Smooth muscle cell (in vitro differentiated cells): ENCODE measurements around the gene ANKRD66. TPM values are rescaled to one million over a fixed set of nuclear protein-coding genes. Genes with fewer than 3 reads are reported as not detected.

Experiments used
- DNase-seq: peaks from one replicate; lab custom pipeline; 2025; ENCODE audit not compliant: unreplicated experiment; lab: John Stamatoyannopoulos, UW
- H2AFZ ChIP-seq: fragments of 200-600 bp; sonication (generic); 2 replicates; pipeline ENCODE4 v1.6.0; 2016; ENCODE audit warnings: antibody characterized with exemption, low read depth, mild to moderate bottlenecking
- H3F3A ChIP-seq: fragments of 200-600 bp; sonication (generic); 2 replicates; pipeline ENCODE4 v1.6.0; 2017; ENCODE audit warnings: antibody characterized with exemption, low read depth
- H3K27ac ChIP-seq: fragments of 200-600 bp; sonication (generic); 2 replicates; pipeline ENCODE4 v1.5.1; 2016; ENCODE audit warnings: low read depth, mild to moderate bottlenecking
- H3K27me3 ChIP-seq: fragments of 200-600 bp; sonication (generic); 2 replicates; pipeline ENCODE4 v1.6.1; 2016; ENCODE audit warnings: low read depth, mild to moderate bottlenecking
- H3K36me3 ChIP-seq: fragments of 200-600 bp; sonication (generic); 2 replicates; pipeline ENCODE4 v1.5.1; 2016; ENCODE audit warnings: low read depth
- H3K4me1 ChIP-seq: fragments of 200-600 bp; sonication (generic); 2 replicates; pipeline ENCODE4 v1.5.1; 2016; ENCODE audit warnings: low read depth
- H3K4me2 ChIP-seq: fragments of 200-600 bp; sonication (generic); 2 replicates; pipeline ENCODE4 v1.6.0; 2016; ENCODE audit warnings: mild to moderate bottlenecking
- H3K4me3 ChIP-seq: fragments of 200-600 bp; sonication (generic); 2 replicates; pipeline ENCODE4 v1.5.1; 2016; ENCODE audit warnings: mild to moderate bottlenecking
- H3K79me2 ChIP-seq: fragments of 200-600 bp; sonication (generic); 2 replicates; pipeline ENCODE4 v1.6.0; 2016; ENCODE audit warnings: low read depth, mild to moderate bottlenecking
- H3K9ac ChIP-seq: fragments of 200-600 bp; sonication (generic); 2 replicates; pipeline ENCODE4 v1.6.0; 2016; ENCODE audit warnings: low read depth
- H3K9me3 ChIP-seq: fragments of 200-600 bp; sonication (generic); replicated peaks from 2 replicates; pipeline ENCODE4 v1.5.1; 2016; ENCODE audit warnings: low read depth
- H4K20me1 ChIP-seq: fragments of 200-600 bp; sonication (generic); 2 replicates; pipeline ENCODE4 v1.6.0; 2016; ENCODE audit warnings: low read depth
- WGBS: methylation state at CpG from one replicate; pipeline ENCODE4 v1.1.7; 2016; ENCODE audit warnings: low lambda C conversion rate; 5-methylcytosine and 5-hydroxymethylcytosine counted together
- polyA plus RNA-seq: library from polyadenylated mRNA; unstranded; fragments of >200 nt; fragmentation: Nextera tagmentation; extraction: Ambion mirVana; gene quantifications from 2 replicates; pipeline ENCODE4 v1.2.1, GENCODE V29; 2016
- total RNA-seq: library from RNA; depleted of rRNA; stranded (reverse); fragments of >200 nt; gene quantifications from 2 replicates; pipeline ENCODE4 v1.2.3, GENCODE V29; 2014
- TF ChIP-seq, protein P1 (sequence below): fragments of 200-600 bp; sonication (generic); IDR thresholded peaks from 2 replicates; pipeline ENCODE4 v1.5.1; 2017; ENCODE audit warnings: borderline replicate concordance, mild to moderate bottlenecking, antibody characterized with exemption; ENCODE audit not compliant: insufficient read depth, poor library complexity, severe bottlenecking

ANKRD66 gene
- total and polyA plus RNA-seq, 2 experiments from 2014 or later, result not detected

GRCh38 chr6:46795816-46796215 lies 49.1 kb downstream of the ANKRD66 start:
- H3K9me3 ChIP-seq, result no peaks in the 10 kb centered on the region
- no peaks in the 10 kb centered on the region for H3F3A ChIP-seq
- no peaks in the 10 kb centered on the region for H3K36me3 ChIP-seq
- H3K27ac ChIP-seq, result no peak overlapping the region
- no peaks in the 10 kb centered on the region for H4K20me1 ChIP-seq
- TF ChIP-seq, protein P1, sequence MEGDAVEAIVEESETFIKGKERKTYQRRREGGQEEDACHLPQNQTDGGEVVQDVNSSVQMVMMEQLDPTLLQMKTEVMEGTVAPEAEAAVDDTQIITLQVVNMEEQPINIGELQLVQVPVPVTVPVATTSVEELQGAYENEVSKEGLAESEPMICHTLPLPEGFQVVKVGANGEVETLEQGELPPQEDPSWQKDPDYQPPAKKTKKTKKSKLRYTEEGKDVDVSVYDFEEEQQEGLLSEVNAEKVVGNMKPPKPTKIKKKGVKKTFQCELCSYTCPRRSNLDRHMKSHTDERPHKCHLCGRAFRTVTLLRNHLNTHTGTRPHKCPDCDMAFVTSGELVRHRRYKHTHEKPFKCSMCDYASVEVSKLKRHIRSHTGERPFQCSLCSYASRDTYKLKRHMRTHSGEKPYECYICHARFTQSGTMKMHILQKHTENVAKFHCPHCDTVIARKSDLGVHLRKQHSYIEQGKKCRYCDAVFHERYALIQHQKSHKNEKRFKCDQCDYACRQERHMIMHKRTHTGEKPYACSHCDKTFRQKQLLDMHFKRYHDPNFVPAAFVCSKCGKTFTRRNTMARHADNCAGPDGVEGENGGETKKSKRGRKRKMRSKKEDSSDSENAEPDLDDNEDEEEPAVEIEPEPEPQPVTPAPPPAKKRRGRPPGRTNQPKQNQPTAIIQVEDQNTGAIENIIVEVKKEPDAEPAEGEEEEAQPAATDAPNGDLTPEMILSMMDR, result no peak
- no peaks in the 10 kb centered on the region for H3K79me2 ChIP-seq
- no peak overlapping the region for H2AFZ ChIP-seq
- no peaks in the 10 kb centered on the region for H3K27me3 ChIP-seq
- no peaks in the 10 kb centered on the region for H3K4me1 ChIP-seq
- H3K4me2 ChIP-seq, result no peak overlapping the region
- no peak overlapping the region for H3K4me3 ChIP-seq
- no peak for DNase-seq
- H3K9ac ChIP-seq, result no peak overlapping the region
- 95% methylated on average over 3 of the region's 3 CpGs for WGBS

DNA sequence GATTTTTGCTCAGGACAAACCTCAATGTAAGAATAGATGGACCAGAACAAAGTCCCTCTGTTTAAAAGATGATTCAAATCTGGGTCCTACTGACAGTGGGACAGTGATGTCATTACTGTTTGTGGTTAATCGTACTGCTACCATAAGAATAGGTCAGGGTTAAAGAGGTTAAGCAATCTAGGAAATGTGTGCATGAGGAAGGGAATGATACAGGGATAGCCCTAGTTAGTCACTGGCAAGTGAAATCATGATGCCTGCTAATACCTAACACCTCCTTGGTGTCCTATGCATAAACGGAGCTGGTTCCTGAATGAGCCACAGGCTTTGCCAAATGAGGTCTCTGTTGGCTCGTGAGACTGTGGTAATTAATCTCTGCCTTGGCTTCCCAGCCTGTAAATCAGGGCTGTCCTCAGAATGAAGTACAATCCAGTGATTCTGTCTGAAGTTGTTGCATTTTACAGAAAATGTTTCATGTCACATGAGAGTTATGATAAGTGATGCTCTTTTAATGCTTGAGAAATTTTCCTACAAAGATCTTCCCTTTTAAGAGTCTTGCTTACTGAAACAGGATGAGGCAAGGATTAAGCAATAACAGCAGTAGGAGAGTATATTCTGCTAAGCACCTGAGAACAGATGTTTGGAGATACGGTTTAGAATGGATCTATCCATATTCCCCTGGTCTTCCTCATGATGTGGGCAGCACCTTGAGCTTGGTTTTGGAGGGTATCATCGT lies 50.3 kb downstream of the ANKRD66 start:
- H3K9ac ChIP-seq, result no peak overlapping the region
- H3K79me2 ChIP-seq, result no peaks in the 10 kb centered on the region
- no peak overlapping the region for H3K27ac ChIP-seq
- H3K27me3 ChIP-seq, result no peaks in the 10 kb centered on the region
- no peak overlapping the region for H3K4me3 ChIP-seq
- no peak overlapping the region for H2AFZ ChIP-seq
- no peaks in the 10 kb centered on the region for H4K20me1 ChIP-seq
- H3K4me2 ChIP-seq, result no peak overlapping the region
- no peak for DNase-seq
- TF ChIP-seq, protein P1, result no peak
- no peaks in the 10 kb centered on the region for H3K36me3 ChIP-seq
- WGBS, result 76% methylated on average over 5 of the region's 5 CpGs
- H3F3A ChIP-seq, result no peaks in the 10 kb centered on the region
- H3K9me3 ChIP-seq, result no peaks in the 10 kb centered on the region
- H3K4me1 ChIP-seq, result no peaks in the 10 kb centered on the region

DNA sequence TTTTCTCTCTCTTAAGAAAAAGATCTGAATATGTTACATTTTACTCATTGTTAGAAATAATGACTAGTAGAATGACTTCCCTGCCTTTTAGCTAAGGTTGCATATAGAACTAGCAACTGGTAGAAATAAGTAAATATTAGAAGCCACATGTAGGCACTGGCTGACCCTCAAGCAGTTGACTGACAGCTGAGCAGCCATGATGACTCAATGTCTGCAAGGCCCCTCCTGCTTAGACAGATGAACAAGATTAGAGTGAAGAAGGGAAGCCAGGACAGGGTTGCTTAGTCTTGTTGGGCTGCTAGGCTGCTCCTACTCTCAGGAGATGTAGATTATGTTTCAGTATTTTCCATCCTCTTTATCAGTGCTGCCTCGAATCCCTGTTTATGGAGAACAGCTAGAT lies 52.9 kb downstream of the ANKRD66 start:
- Histone ChIP-seq H2AFZ (no peak overlapping the region), H4K20me1 (no peaks in the 10 kb centered on the region), H3K9ac (no peak overlapping the region), H3K9me3 (no peaks in the 10 kb centered on the region), H3K4me1 (no peaks in the 10 kb centered on the region), H3K27ac (no peak overlapping the region), H3K4me3 (no peak overlapping the region), H3K79me2 (no peaks in the 10 kb centered on the region), H3F3A (no peaks in the 10 kb centered on the region), H3K4me2 (no peak overlapping the region), H3K27me3 (no peaks in the 10 kb centered on the region), H3K36me3 (no peaks in the 10 kb centered on the region)
- no peak for DNase-seq
- 38% methylated on average over 1 of the region's 1 CpG for WGBS
- TF ChIP-seq, protein P1, result no peak

GRCh38 chr6:46808806-46809205 lies 62.1 kb downstream of the ANKRD66 start:
- WGBS, result 71% methylated on average over 1 of the region's 1 CpG
- Histone ChIP-seq H3K9me3 (no peaks in the 10 kb centered on the region), H3F3A (no peaks in the 10 kb centered on the region)

More at GRCh38 chr6:46808806-46809205, 62.1 kb downstream of the ANKRD66 start:
- Histone ChIP-seq H3K4me2 (no peak overlapping the region), H3K27me3 (peaks cover 3% of the 10 kb centered on the region), H3K27ac (no peak overlapping the region), H3K4me1 (no peaks in the 10 kb centered on the region), H3K79me2 (no peaks in the 10 kb centered on the region), H4K20me1 (no peaks in the 10 kb centered on the region), H3K4me3 (no peak overlapping the region), H3K9ac (no peak overlapping the region), H3K36me3 (no peaks in the 10 kb centered on the region), H2AFZ (no peak overlapping the region)
- no peak for DNase-seq
- TF ChIP-seq, protein P1, result no peak
